DMS 273 (cell line): ENCODE data around the gene LIX1L.

Source experiments
- DNase-seq: peaks from one replicate; lab custom pipeline; 2025; ENCODE audit not compliant: unreplicated experiment; lab: John Stamatoyannopoulos, UW

Gene LIX1L

DNA sequence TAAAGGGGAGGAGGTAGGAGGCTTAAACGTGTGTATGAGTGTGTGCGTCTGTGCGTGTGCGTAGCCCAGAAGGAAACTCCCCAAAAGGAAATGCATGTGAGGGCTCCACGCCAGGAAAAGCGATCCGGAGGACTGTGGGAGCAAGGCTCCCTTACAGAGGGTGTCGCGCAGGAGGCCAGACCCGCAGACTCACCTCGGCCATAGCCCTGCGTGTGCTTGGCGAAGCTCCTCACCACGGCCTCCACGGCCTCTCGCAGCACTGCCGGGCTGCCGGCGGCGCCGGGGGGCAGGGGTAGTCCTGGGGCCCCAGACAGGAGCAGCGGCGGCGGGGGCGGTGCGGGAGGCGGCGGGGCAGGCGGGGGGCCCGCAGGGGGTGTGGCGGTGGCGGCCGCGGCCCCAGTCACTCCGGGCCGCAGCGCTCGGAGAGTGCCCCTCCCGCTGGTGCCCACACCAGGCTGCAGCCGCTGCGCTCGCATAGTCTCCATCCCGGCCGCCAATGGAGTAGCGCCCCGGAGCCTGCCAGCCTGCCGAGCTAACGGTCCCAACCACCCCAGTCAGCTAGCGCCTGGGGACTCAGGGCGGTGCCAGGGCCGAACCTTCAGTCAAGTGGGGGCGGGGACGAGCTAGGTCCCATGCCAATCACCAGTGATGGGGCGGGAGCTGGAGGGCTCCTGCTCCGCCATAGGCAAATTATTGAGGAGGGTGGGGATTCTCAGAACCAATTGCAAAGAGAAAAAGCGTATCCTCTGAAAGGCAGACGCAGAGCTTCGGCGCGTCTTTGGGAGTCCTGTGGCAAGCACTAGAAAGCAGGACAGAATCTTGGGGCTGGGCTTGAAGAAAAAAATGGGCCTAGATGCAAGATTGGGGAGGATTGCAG, at the start of gene LIX1L:
TSS of gene LIX1L (minus strand) at position 575 of the 877 bp plus-strand sequence. CDS start at position 485, 90 bp downstream.
- peak; percentile 99 for DNase-seq

DNA sequence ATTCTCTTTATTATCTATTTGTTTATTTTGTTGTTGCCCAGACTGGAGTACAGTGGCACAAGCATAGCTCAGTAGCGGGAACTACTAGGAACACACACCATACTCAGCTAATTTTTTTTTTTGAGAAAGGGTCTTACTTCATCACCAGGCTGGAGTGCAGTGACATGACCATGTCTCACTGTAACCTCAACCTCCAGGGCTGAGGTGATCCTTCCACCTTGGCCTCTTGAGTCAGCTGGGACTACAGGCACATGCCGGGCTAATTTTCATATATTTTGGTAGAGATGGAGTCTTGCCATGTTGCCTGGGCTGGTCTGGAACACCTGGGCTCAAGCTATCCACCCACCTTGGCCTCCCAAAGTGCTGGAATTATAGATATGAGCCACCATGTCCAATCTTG, 43.9 kb upstream of the LIX1L start:
- DNase-seq: no peak

DNA sequence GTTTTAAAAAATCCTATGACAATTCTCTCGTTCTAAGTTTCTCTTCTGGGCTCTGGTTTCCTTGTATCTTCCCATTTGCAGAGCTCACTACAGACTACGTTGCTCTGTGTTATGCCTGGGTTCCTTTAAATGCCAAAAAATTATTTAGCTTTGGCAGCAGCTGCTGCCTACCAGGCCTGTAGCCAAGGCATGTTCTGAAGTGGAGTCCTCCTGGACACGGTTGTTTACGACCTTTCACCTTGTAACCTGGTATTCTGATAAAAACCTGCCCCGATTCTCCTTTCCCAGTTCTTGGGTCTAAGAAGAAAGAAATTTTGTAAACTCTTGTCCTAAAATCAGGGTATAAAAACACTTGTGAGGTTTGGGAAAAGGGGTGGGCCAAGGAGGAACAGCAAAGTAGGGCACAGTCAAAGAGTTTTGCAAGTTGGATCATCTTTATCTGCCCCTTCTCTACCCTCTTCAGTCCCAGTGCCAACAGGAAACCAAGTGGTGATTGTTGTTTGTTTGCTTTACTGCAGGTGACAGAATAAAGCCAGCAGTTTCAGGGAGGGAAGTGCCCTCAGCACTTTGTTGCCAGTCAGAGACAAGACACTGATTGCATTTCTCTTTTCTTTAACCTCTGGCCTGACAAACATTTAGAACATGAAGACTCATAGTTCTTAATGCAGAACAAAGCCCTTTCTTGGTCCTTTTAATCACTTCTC, 41.7 kb upstream of the LIX1L start:
- DNase-seq: peak; percentile 74

DNA sequence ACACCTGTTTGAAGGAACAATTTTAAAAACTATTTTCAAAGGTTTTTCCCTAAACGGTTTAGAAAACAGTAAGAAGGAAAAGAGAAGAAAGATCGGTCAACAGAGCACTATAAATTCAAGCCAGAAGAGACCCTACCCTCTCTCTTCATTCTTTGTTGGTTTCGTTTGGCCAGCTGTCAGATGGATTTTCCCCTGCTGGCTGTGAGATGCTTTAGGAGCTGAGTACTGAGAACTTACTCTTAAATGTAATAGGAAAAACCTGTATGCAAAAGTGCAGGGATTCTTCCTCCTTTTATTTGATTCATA, 39.9 kb upstream of the LIX1L start:
- peak; percentile 64 for DNase-seq

DNA sequence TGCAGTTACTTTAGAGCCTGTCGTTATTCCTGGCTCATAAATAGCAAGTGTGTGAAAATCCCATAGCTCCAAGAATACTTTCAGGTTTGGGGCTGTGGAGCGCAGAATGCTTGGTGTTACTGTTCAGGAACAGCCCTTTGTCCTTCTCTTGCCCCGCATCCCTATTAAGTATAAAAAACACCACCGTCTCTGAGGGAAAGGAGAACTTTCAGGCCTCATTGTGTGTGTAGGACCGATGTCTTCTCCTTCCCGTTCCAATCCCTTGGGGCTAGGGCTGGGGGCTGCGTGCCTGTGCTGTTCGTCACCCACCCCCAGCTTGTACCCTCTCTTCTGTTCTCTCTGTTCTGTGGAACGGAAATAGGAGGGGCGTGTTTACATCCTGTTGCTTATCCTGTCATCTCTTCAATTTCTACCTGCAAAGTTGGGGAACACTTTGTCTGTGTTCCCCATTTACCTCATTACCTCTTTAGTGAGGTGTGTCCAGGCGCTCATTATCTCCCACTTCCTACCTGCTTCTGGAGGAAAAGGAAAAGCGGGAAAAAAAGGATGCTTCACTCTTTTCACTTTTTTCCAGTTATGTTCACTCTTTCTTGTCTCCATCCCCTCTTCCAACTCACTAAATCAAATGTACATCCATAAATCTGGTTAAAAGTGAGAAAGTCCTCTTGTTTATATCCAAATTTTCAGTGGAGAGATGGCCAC, 39.4 kb upstream of the LIX1L start:
- DNase-seq: peak; percentile 67

DNA sequence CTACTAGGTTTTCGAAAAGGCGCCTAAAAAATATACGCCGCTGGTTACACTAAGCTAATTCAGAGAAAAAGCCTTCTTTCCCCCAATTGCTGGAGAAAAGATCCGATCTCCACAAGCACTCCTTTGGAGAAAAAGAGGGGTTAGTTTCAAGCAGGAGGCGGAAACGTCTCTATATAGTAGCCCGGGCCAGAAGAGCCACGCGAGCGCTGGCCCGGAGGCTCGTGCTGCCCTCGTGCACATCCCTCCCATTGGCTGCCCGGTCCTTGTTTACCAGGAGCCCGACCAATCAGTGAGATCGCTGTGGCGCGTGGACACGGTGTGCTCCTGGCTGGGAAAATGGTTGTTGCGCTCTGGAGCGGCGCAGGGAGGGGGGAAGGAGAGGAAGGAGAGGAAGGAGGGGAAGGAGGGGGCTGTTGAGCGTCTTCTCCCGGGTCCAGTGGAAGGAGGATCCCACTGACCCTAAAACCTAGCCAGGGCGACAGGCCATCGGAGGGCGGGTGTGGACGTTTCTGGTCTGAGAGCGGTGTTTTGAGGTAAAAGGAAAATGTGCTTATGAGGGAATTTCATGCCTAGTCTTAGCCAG, 38.7 kb upstream of the LIX1L start, which contains the start of gene TXNIP:
TSS of gene TXNIP (minus strand) at position 147 of the 583 bp plus-strand sequence. CDS start 313 bp downstream, outside the sequence.
- peak; percentile 99 for DNase-seq

DNA sequence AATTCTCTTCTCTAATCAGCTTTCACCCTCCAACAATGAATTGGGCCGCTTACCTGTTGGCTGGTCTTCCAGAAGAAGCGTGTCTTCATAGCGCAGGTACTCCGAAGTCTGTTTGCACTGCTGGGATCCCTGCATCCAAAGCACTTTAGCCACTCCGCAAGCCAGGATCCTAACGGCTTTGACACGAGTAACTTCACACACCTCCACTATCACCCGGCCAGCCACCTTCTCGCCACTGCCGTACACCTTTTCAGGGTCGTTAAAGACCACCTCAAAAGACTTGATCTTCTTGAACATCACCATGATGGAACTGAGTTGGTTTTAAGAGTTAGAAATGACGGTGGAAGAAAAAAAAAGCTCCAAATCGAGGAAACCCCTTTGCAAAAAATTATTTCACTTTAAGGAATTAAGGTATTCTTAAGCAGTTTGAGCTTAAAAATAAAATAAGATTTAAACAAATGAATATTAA, 38.2 kb upstream of the LIX1L start:
- peak; percentile 38 for DNase-seq

DNA sequence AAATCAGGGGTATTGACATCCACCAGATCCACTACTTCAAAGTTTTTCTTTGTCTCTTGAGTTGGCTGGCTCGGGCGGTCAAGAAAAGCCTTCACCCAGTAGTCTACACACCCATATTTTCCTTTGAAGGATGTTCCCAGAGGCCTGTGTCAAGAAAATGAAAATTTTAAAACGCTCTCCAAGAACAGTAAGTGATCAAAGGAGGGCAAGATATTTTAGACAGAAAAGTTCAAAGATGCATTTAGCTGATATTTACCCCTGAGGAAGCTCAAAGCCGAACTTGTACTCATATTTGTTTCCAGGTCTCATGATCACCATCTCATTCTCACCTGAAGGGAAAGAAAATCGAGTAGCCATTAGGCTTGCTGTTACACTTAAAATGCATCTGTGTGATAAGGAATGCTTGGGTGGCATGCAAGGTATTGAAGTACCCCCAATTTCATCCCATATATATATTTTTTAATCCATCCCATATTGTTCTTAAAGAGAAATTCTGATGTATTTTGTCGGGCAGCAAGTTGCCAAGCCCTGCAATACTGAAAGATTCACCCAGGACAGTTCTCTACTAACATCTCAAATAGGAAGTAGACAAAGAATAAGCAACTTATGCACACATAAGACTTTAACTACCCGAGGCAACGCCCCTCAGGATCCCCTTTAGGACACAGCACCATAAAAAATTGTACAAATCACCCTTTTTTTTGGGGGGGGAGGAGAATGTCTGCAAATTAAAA, 37.5 kb upstream of the LIX1L start:
- no peak for DNase-seq

DNA sequence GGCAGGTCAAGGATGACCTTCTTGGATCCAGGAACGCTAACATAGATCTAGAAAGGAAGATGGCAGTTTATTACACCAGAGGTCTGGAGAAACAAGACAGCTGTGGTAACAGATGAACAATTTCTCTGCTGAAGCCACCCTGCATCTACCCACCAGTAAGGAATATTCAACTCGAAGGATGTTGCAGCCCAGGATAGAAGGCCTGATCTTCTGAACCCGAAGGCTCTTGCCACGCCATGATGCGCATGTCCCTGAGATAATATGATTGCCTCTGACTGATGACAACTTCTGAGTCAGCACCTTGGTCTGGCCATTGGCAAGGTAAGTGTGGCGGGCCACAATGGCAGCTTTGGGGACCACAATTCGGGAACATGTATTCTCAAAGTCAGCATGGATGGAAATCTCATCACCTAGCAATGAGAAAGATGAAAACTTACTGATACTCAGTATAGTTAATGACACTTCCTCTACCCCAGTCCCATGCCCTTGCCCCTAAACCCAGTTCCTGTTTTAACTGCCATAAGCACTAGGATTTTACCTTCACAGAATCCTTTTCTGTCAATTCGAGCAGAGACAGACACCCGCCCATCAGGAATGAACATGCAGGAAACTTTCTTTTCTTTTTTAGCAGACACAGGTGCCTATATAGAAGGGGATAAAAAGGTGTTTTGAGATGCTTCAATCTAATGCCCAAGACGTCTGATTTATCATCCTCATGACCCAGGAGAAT, 36.7 kb upstream of the LIX1L start:
- no peak for DNase-seq

DNA sequence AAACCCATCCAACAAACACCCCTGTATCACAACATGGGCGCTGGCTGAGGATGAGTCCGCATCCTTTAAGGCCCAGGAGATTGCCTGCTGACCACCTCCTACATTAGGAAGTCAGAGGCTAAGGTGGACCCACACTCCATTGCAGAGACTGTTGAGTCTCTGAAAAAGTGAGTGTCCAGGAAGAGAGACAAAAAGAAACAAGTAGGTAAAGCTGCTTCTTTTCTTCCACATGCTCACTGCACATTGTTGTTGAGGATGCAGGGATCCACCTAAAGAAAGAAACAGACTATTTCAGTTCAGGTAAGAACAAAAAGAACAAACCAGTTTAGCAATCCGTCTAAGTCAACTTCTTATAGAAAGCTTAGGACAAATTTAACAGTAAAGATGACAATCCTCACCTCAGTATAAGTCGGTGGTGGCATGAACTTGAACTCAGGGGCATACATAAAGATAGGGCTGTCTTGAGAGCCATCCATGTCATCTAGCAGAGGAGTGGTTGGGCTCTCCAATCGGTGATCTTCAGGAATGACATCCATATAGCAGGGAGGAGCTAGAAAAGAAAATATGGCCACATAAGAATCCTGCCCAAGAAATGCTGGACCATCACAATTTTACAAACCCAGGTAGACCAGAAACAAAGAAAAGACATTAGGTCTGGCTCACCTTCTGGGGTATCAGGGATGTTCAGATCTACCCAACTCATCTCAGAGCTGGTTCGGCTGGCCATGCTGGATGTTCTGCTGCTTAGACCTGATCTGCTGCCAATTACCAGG, 36.0 kb upstream of the LIX1L start:
- DNase-seq: no peak

DNA sequence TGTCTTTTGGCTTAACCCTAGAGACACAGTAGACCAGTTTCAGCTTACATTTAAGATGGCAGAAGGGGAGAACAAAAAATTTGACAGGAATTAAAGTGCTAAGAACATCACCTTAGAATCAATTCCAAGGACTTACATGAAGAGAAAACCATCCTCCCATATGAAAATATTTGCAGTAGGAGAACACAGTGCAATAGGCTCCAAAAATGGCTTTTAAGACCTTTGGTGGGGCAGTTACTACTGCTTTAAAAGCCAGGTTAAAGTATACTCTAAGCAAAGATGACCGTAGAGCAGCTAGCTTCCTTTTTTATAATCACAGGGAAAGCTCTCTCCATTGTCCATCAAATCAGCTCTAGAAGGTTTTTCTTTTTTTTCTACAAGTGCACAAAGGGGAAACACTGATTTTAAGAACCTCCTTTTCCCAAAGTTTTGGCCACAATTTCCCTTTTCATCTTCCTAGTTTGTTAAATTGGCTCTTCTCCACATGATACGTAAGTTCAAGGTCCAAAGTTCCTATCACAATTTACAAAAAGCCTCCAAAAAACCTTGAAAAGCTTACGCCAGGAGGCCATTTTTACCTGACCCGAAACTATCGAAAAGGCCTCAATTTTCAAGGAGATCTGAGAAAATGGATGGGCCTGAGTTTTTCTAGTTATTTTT, 35.3 kb upstream of the LIX1L start:
- DNase-seq: no peak

DNA sequence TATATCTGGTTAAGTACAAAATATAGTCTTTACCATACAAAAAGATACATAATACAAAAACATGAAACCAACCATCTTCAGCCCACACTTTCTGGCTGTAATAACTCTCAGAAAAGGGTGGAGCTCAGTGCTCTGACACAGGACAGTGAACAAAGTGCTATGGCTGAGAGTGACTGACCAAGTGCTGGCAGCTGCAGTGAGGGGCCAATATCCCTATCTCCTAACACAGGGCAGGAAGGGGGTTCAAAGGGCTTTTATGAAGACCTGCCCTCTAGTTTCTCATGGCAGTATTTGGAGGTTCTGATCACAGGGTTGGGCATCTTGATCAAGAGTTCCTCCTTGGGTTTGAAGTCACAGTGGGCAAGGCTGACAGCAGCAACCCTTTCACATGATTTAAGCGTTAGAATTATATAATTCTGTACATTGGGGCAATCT, 34.7 kb upstream of the LIX1L start:
- DNase-seq: no peak

DNA sequence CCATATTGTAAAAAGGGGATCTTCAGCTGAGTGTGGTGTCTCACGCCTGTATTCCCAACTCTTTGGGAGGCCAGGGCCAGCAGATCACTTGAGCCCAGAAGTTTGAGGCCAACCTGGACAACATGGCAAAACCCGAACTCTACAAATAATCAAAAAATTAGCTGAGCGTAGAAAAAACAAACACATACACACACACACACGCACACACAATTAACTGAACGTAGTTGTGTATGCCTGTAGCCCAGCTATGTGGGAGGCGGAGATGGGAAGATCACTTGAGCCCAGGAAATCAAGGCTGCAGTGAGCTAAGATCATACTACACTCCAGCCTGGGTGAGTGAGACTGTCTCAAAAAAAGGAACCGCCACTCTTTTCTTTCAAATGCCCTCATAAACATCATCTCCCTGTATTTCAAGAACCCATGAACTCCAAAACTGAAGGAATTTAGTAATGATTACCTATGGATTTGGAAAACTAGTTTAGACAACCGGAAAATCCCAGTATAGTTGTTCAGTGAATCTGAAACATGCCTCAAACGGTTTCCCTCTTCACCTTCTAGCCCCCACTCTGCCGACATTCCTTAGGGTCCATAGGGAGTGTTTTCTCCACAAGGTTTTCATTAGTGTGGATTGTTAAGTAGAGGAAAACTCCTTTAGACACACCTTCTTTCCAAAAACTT, 34.1 kb upstream of the LIX1L start:
- peak; percentile 49 for DNase-seq

DNA sequence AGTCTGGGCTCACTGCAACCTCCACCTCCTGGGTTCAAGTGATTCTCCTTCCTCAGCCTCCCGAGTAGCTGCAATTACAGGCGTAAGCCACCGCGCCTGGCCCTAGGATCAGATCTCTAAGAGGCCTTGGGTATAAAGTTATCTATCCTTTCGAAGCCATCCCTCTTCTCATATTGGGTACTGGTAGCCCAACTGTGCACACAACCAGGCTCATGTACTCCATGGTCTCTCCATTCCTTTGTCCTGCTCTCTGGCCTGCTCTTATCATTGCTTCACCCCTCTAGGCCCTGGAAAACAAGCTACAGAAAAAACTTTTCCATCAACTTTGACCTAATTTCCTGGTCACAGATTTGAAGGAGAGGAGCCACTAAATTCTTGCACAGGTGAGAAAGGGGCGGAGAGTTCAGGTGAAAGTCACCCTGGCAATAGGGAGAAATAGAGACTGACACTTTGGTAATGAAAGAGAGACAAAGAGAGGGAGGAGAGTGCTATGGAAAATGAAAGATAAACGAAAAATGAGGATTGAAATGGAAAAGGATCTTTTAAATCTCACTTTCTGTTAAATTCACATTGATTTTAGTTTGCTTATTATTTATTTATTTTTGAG, 32.5 kb upstream of the LIX1L start:
- DNase-seq: peak; percentile 53

DNA sequence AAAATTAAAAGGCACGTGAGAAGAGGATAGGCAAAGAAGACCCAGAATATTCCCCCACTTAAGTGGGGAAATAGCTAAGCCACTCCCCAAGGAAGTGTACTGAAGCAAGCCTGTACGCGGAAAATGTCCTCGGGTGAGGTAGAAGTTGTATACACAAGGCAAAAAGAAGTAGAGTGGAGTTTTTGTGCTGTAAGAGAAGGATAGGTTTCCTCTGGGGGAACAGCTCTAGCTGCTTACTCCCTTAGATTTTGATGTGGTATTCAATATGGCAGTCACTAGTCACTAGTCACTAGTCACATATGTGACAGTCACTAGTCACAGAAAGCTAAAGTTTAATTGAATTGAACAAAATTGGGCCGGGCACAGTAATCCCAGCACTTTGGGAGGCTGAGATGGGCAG, 31.0 kb upstream of the LIX1L start:
- DNase-seq: no peak

DNA sequence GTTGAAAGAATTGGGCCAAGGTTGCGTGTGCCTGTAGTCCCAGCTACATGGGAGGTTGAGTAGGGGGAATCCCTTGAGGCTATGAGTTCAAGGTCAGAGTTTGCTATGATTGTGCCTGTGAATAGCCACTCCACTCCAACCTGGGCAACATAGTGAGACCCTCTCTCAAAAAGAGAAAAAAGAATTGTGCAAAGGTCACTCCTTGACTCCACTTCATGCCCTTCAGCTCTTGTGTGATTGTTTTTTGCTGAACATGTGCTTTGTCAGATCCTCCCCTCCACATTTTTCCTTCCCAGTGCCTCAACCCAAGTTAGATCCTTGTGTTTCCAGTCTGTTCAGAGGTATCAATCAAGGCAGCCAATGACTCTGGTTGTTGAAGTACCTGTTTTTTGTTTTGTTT, 30.1 kb upstream of the LIX1L start:
- no peak for DNase-seq

DNA sequence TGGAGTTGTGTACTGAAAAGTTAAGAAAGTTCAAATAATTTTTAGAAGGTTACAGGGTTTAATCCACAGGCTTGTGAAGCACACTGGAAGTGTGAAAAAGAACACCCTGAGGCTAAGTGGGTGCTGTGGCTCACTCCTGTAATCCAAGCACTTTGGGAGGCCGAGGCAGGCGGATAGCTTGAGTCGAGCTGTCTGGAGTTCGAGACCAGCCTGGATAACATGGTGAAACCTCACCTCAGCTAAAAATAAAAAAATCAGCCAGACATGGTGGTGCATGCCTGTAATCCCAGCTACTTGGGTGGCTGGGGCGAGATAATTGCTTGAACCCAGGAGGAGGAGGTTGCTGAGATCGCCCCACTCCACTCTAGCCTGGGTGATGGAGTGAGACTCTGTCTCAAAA, 28.7 kb upstream of the LIX1L start:
- no peak for DNase-seq
